Activated CD4-positive, CD25-positive, alpha-beta regulatory T cell (primary cell): Measurements from ENCODE around the gene COL23A1.

Experiments used
- DNase-seq, 4 experiments: peaks; one replicate each; lab custom pipeline; 2025; lab: John Stamatoyannopoulos, UW

The COL23A1 gene

DNA sequence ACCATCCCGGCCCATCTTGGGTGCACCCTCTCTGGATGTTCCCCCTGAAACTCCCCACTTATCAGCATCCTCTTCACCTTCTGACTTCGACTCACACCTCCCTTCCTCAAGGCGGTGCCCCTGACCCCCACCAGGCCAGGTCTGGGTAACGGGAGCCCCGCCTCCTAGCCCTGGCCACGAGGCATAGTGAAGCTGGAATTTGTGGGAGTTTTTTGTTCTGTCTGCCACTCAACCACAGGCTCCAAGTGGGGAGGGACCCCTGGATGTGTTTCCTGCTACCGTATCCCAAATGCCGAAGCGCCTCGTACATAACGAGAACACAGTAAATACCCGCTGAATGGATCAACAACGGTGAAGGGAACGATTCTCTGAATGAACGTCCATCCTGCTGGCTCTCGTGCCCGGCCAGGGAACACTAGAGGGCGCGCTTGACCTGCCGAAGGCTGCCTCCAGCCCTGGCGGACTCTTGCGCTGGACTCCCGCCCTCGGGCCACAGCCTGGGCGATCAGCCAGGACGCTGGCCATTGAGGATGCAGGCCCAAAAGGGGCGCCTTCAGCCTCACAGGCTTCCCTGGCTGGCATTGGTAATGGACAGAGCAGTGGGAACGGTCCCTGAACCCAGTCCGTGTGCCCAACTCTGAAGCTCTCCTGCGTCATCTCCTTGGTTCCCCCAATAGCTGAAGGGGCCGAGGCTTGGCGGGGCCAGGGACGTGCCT, 310.3 kb downstream of the COL23A1 start:
- DNase-seq, result peak; percentile 18 to 40 (median 22)

DNA sequence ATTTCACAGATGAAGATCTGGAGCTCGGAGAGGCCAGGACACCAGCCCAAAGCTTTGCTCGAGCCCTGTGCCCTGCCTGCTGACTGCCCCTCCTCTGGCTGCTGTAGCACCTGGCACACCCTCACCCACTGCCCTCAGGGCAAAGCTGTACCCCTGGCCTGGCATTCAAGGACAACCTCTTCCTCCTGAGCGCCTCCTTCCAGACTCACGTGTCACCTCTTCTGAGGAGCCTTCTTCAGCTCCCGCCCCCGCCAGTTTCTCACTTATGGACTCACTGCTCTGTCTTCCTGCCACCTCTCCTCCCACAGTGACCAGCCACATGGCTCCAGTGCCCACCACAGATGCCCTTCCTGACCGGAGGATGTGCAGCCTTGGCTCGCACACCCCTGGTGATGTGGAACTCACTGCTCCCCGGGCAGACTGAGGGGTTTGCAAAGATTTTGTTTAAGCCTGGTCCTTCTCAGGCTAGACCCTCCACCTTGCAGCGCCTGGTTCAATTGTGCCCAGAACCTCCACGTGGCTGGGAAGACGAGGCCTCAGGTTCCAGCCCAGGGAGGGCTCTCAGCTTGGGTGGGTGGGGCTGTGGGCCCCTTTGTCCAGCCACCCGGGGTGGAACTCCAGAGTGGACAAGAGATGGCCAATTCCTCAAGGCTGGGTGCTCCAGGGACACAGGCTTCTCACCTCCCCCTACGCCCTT, 311.0 kb downstream of the COL23A1 start:
- no peak for DNase-seq

- DNase-seq, result no peak
Measured at GRCh38 chr5:178278358-178279023, 311.7 kb downstream of the COL23A1 start.

- no peak for DNase-seq
Measured at GRCh38 chr5:178277866-178278265, 312.3 kb downstream of the COL23A1 start.

DNA sequence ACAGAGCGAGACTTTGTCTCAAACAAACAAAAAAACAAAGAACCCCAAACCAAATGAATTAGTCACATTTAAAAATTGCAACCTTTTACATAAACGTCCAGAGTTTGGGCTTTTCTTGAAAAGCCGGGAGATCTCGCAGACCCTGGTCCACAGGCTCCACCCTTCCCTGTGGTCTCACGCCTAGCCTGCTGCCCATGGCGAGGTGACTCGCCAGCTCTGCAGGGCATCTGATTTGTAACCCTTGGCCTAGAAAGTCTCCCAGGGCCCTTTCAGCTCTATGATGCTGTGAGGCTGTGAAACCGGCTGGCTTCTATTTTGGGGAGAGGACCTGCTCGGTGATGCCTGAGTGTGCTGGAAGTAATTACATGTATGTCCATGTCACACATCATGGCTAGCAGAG, 312.8 kb downstream of the COL23A1 start:
- DNase-seq, result no peak

GRCh38 chr5:178274781-178275537, 315.2 kb downstream of the COL23A1 start:
- no peak for DNase-seq

- no peak for DNase-seq
Measured at GRCh38 chr5:178273665-178274541, 316.3 kb downstream of the COL23A1 start.

GRCh38 chr5:178273041-178273440, 317.2 kb downstream of the COL23A1 start:
- no peak for DNase-seq

DNA sequence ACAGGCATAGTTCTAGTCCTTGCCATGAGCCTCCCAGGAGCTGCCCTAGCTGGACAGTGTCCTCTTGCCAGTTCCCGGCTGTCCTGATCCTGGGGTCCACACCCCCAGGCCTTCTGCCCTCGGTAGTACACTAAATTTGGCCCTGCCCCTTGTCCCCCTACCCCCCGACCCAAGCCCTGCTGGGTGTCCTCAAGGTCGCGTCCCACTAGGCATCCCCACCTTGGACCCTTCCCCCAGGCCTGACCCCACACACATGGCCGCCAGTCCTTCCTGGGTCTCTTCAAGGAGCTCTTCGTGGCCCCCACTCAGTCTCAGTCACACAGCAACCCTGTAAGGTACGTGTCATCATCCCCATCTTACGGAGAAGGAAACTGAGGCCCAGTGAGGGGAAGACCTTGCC, 317.6 kb downstream of the COL23A1 start:
- no peak for DNase-seq

- DNase-seq, result no peak
Measured at GRCh38 chr5:178271726-178272479, 318.3 kb downstream of the COL23A1 start.

- DNase-seq, result no peak
Measured at GRCh38 chr5:178271231-178271630, 319.0 kb downstream of the COL23A1 start.

- DNase-seq, result no peak
Measured at GRCh38 chr5:178269499-178269898, 320.7 kb downstream of the COL23A1 start.

DNA sequence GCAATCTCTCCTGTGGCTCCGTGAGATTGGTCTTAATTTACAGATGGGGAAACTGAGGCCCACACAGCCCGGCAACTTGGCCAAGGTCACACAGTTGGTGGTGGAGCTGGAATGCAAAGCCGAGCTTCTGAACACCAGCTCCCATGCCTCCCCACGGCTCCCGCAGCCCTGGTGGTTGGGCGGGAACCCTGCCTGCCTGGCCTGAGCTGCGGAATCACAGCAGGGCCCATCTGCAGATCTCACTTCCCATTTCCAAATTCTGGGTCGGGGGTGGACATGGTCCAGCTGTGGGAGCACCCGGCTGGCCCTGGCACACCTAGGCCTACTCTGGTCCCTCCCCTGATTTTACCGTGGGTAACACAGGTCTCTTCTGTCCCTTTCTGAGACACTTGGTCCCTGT, 322.3 kb downstream of the COL23A1 start:
- no peak for DNase-seq

DNA sequence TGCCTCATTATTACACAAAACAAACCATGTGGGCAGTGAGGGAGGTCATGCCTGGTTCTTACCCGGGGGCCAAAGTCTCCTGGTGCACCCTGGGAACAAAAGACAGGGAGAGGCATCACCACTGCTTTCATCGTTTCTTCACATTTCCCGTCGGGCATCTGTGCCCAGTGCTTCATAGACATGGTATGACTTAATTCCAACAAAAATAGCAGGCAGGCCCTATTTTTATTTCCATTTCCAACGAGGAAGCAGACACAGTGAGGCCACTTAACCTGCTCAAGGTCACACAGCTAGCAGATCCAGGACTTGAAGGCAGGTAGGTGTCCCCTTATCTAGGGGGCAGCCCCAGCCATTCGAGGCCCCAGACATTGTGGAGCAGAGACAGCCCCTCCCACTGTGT, 322.9 kb downstream of the COL23A1 start:
- no peak for DNase-seq

- no peak for DNase-seq
Measured at GRCh38 chr5:178266581-178266980, 323.6 kb downstream of the COL23A1 start.

DNA sequence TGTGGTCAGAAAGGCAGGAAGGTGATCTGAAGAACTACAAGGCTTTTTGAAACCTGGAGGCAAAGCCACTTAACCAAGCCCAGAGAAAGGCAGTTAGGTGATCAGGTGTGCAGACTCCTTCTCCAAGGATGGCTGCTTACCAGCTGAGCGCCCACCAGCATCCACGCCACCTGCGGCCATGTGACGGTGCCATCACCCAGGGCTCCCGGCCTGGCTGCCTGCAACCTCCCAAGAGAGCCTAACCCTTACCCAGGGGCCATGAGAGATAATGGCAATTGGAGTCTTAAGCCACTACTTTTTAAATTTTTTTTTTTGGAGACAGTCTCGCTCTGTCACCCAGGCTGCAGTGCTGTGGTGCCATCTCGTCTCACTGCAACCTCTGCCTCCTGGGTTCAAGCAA, 324.4 kb downstream of the COL23A1 start:
- DNase-seq, result no peak

GRCh38 chr5:178264044-178264443, 326.1 kb downstream of the COL23A1 start:
- DNase-seq, result no peak

DNA sequence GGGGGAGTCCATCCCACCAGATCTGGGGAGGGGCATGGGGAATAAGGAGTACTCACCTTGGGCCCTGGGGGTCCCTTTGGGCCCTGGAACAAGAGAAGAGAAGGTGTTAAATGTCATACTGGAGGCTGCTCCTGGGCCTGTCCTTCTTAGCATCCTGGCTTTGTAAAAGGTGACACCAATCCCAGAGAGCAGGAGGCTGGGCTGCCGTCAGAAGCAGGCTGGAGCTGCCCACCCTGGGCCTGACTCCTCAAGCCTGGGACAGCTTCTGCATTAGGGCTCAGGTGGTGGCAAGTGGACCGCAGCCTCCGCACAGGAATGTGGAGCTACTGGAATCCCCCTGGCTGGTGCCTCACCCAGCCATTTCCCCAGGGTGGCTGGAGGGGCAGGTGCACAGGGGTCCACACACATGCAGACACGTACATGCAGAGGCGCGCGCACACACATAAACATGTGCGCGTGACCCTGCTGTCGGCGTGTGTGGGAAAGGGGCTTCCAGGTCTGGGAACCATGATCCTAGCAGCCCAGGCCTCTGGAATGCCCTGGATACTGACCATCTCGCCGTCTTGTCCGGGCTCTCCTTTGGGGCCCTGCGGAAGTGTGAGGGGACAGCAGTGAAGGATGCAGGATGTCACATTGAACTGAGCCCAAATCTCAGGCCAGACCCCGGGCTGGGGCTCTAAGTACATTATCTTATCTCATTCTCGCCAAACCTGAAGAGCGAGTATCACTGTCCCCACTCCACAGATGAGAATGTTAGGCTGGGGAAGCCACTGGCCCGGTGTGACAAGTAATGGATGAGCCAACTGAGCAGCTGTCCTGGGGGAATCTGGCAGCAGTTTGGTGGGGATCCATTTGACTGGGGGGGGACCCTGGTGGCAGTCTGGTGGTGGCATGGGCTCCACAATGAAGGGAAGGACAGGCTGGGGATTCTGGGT, 328.3 kb downstream of the COL23A1 start:
- no peak for DNase-seq
